ENCODE results near the gene CLK2.
"Not testable (repeated sequence)": the region's sequence is repeated elsewhere in the genome, so short reads cannot be mapped to it uniquely, and the experiment has no call there.

Gene CLK2

GRCh38 chr1:155242805-155243358 lies 30.4 kb downstream of the CLK2 start:
- no peak for DNase-seq (ENCODE audit: low spot score)
- no peak for FAIRE-seq

- FAIRE-seq (no peak), DNase-seq (ENCODE audit: low spot score) (no peak)
These were observed 31.5 kb downstream of the CLK2 start for GRCh38 chr1:155241841-155242264.

- no peak for FAIRE-seq
- DNase-seq (ENCODE audit: low spot score): peak; percentile 78
These were observed 32.1 kb downstream of the CLK2 start for GRCh38 chr1:155241069-155241679.

DNA sequence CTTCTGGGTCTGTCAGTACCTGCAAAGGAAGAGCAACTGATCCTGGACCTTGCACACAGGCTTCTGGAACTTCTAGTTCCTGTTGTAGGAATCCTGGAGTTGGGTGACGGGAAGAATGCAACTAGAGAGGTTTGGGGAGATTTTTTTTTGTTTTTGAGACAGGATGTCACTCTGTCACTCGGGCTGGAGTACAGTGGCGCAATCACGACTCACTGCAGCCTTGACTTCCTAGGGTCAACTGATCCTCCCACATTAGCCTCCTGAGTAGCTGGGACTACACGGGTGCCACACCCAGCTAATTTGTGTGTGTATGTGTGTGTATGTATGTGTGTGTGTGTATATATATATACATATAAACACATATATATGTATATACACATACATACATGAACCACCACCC lies 36.9 kb downstream of the CLK2 start:
- FAIRE-seq (no peak), DNase-seq (ENCODE audit: low spot score) (no peak)

GRCh38 chr1:155235375-155235774 lies 37.9 kb downstream of the CLK2 start:
- FAIRE-seq; DNase-seq (ENCODE audit: low spot score): not testable (repeated sequence)

DNA sequence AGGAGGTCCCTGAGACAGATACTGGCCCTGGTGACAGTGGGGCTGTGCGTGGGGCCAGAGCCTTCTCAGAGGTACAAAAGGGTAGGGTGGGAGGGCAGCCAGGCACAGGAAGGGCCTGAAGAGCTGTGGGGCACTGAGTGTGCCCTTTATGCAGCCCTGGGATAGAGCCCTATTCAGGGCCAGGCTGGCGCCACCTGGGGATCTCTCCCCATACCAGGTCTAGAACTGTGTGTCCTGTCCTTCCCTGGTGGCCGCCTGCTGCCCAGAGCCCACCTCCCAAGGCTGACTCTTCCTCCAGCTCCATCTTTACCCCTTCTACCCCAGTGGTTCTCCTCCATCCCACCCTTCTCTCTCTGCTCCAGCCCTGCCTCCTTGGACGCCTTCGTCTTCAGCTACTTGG lies 39.8 kb downstream of the CLK2 start:
- DNase-seq (ENCODE audit: low spot score); FAIRE-seq: not testable (repeated sequence)

DNA sequence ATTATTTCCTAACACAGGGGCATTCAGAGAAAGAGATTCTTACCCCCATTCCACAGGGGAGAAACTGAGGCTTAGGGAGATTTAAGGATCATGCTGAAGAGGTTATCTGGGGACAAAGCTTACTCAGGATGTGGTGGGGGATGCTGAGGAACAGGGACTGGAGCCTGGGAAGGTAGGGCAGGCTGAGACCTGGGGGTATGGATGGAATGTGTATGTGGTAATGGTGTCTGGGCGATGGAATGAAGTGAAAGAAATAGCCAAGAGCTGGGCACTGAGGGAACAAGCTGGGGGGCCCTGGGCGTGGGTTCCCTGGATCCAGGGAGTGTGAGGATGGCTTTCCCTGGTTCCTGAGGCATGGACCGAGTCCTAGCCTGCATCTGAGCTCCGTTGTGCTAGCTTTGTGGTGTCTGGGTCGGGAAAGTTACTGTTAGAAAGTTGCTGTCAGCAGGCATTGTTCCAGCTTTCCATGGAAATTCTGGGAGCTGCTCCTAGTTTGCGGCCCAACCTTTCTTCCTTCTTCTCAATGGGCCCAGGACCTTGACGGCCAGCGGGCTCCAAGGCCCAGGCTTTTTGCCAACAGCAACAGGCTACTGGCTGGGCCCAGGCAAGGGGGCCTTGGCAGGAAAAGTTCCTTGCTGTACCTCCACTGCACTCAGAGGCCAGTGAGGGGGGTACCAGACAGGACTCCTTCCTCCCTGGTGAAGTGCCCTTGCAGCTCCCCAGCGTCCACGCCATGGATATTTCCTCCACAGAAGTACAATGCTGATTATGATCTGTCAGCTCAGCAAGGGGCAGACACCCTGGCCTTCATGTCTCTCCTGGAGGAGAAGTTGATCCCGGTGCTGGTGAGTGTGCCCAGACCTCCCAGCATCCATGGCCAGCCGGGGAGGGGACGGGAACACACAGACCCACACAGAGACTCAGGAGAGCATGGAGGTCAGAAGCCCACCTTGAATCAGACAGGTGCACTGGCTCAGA lies 41.0 kb downstream of the CLK2 start:
- DNase-seq (ENCODE audit: low spot score); FAIRE-seq: not testable (repeated sequence)

- DNase-seq (ENCODE audit: low spot score); FAIRE-seq: not testable (repeated sequence)
These were observed 42.0 kb downstream of the CLK2 start for GRCh38 chr1:155231302-155231701.

- DNase-seq (ENCODE audit: low spot score) (no peak), FAIRE-seq (no peak)
These were observed 45.2 kb downstream of the CLK2 start for GRCh38 chr1:155228096-155228427.

- no peak for FAIRE-seq
These were observed 45.8 kb downstream of the CLK2 start for GRCh38 chr1:155227261-155228095.

GRCh38 chr1:155226910-155227260 lies 46.4 kb downstream of the CLK2 start:
- DNase-seq (ENCODE audit: low spot score) (peak; percentile 56), FAIRE-seq (no peak)

More at GRCh38 chr1:155227261-155228095, 45.8 kb downstream of the CLK2 start:
- peak; percentile 99 for DNase-seq (ENCODE audit: low spot score)

- peak; percentile 68 for DNase-seq (ENCODE audit: low spot score)
- FAIRE-seq: no peak
These were observed 47.0 kb downstream of the CLK2 start for GRCh38 chr1:155226188-155226909.

DNA sequence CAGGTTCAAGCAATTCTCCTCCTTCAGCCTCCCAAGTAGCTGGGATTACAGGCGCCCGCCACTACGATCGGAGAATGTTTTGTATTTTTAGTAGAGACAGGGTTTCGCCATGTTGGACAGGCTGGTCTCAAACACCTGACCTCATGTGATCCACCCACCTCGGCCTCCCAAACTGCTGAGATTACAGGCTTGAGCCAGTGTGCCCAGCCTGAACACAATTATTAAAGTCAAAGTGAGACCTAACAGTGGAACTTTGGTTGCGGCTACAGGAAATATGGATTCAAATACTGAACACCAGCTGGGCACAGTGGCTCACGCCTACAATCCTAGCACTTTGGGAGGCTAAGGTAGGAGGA lies 47.9 kb downstream of the CLK2 start:
- FAIRE-seq; DNase-seq (ENCODE audit: low spot score): not testable (repeated sequence)

DNA sequence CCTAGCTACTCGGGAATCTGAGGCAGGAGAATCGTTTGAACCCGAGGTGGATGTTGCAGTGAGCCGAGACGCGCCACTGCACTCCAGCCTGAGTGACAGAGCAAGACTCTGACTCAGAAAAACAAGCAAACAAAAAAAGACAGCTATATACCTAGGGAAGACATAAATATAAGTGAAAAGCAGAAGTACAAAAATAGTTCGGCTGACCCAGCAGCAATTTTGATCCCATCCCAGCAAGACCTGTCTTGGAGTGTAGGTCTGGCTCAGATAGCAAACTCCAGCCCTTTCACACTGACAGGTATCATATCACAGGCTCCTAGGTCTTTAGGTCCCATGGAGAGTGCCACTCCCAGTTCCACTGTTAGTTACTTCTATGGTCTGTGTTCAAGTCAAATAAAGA lies 50.3 kb downstream of the CLK2 start:
- FAIRE-seq (no peak), DNase-seq (ENCODE audit: low spot score) (no peak)

DNA sequence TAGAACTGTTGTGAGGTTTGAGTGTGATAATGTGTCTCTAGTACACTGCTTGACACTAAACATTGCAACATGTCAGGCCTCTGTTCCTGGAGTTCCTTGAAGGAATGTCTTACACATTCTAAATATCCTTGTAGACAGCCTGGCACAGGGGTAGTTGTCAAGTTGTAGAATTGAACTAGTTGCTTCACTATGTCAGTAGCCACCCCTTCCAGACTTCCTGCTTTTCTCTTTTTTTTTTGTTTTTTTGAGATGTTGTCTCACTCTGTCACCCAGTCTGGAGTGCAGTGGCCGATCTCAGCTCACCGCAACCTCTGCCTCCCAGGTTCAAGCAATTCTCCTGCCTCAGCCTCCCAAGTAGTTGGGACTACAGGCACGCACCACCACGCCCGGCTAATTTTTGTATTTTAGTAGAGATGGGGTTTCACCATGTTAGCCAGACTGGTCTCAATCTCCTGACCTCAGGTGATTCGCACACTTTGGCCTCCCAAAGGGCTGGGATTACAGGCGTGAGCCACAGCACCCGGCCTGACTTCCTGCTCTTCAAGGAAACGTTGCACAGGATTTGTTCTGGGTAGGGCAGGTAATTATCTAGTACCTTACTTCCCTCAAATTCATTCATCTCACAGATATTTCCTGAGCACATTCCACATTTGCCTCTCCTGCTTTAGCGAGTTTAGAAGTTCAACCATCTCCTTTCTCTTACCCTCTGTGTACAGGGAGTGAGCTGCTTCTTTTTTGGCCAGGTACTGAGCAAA lies 52.9 kb downstream of the CLK2 start:
- DNase-seq (ENCODE audit: low spot score); FAIRE-seq: not testable (repeated sequence)

DNA sequence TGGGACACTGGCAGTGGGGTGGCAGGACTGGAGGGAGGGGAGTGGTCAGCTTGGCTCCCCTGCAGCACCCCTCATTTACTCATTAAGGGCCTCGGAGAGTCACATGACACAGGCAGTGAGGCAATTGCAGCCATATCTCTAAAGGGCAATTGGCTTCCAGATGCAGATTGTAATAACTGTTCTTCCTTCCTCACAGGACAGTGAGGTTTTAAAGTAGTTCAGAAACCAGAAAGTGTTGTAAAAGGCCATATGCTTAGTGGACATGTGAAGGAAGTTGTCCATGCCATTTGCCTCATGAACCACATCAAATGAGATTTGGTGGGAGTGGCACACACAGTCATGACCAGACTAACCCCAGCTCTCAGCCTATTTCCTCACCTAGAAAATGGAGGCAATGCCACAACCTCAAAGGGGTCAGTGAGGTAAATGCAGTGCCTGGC lies 53.7 kb downstream of the CLK2 start:
- no peak for FAIRE-seq
- DNase-seq (ENCODE audit: low spot score): no peak

- FAIRE-seq (no peak), DNase-seq (ENCODE audit: low spot score) (peak; percentile 54)
These were observed 54.3 kb downstream of the CLK2 start for GRCh38 chr1:155218854-155219591.

- not testable (repeated sequence) for FAIRE-seq; DNase-seq (ENCODE audit: low spot score)
These were observed 58.6 kb downstream of the CLK2 start for GRCh38 chr1:155214702-155215101.
